B cell (primary cell): ENCODE measurements around the gene EP400. TPM values are rescaled to one million over a fixed set of nuclear protein-coding genes. Genes with fewer than 3 reads are reported as not detected.

Experiments used
- ATAC-seq: fragments of 200-7000 bp; cut with Tn5 transposase; one replicate; pipeline ENCODE4 v1.10.0; 2021; ENCODE audit warnings: low read depth, mild to moderate bottlenecking, moderate number of reproducible peaks, moderate library complexity
- CTCF ChIA-PET: fragments of 350-600 bp; sonication (Branson Sonifier 250); formaldehyde crosslinking; loops from one replicate; lab custom pipeline; 2021; ENCODE audit warnings: antibody characterized with exemption, inconsistent platforms; lab: Charles Lee
- POLR2A ChIA-PET: fragments of 350-600 bp; sonication (Branson Sonifier 250); formaldehyde crosslinking; loops from one replicate; lab custom pipeline; 2021; ENCODE audit warnings: antibody characterized with exemption; lab: Charles Lee
- DNase-seq: peaks from one replicate; pipeline ENCODE4 v3.0.0; 2013
- H2AFZ ChIP-seq: 2 replicates; pipeline ENCODE4 v1.6.1; 2012; ENCODE audit warnings: mild to moderate bottlenecking, low read depth, low read length; ENCODE audit not compliant: insufficient read depth, poor library complexity, severe bottlenecking
- H3K27ac ChIP-seq, 2 donors: 1 replicate in 1 of 2; 2 replicates in 1 of 2; pipeline ENCODE4 v1.5.1; 2012 to 2013; ENCODE audit warnings: low read length in 2 of 2, mild to moderate bottlenecking in 2 of 2, moderate library complexity in 1 of 2
- H3K27me3 ChIP-seq, 4 experiments: fragments of 200-600 bp in 1 of 4; sonication (generic) in 1 of 4; replicated peaks in 1 of 4; 1 replicate in 2 of 4; 2 replicates in 2 of 4; pipeline versions ENCODE4 v1.6.1 to v1.7.0; 2013 to 2016; ENCODE audit warnings: low read length in 3 of 4, mild to moderate bottlenecking in 2 of 4, mixed read lengths in 1 of 4, moderate library complexity in 1 of 4; ENCODE audit not compliant: insufficient read depth in 4 of 4, control insufficient read depth in 3 of 4; ENCODE audit errors: control extremely low read depth in 1 of 4
- H3K36me3 ChIP-seq, 2 experiments: replicated peaks in 1 of 2; 1 replicate in 1 of 2; 2 replicates in 1 of 2; pipeline versions ENCODE4 v1.6.1 to v1.7.1; 2013; ENCODE audit warnings: low read length in 1 of 2; ENCODE audit not compliant: insufficient read depth in 2 of 2, control insufficient read depth in 1 of 2; ENCODE audit errors: control extremely low read depth in 1 of 2, extremely low read depth in 1 of 2
- H3K4me1 ChIP-seq, 2 donors: fragments of 200-600 bp in 1 of 2; sonication (generic) in 1 of 2; 1 replicate in 1 of 2; 2 replicates in 1 of 2; pipeline versions ENCODE4 v1.5.1 to v1.6.1; 2013 to 2017; ENCODE audit warnings: low read length in 2 of 2; ENCODE audit not compliant: control insufficient read depth in 2 of 2, insufficient read depth in 2 of 2
- H3K4me2 ChIP-seq: replicated peaks from 2 replicates; pipeline ENCODE3; 2012; ENCODE audit warnings: mild to moderate bottlenecking, low read depth, low read length; ENCODE audit not compliant: poor library complexity, severe bottlenecking
- H3K4me3 ChIP-seq, 5 experiments: fragments of 200-600 bp in 1 of 5; sonication (generic) in 1 of 5; 1 replicate in 3 of 5; 2 replicates in 2 of 5; pipeline versions ENCODE4 v1.5.1 to v1.7.0; 2011 to 2016; ENCODE audit warnings: low read length in 4 of 5, mild to moderate bottlenecking in 4 of 5, low read depth in 2 of 5, control low read depth in 1 of 5, moderate library complexity in 1 of 5; ENCODE audit not compliant: insufficient read depth in 1 of 5; ENCODE audit errors: control extremely low read depth in 1 of 5, extremely low read depth in 1 of 5
- H3K79me2 ChIP-seq: fragments of 200-600 bp; sonication (generic); one replicate; pipeline ENCODE4 v1.6.0; 2016; ENCODE audit warnings: low read length; ENCODE audit not compliant: control insufficient read depth, insufficient read depth
- H3K9ac ChIP-seq: fragments of 200-600 bp; sonication (generic); 2 replicates; pipeline ENCODE4 v1.6.1; 2017; ENCODE audit warnings: mild to moderate bottlenecking, low read length, moderate library complexity
- H3K9me3 ChIP-seq, 3 donors: one replicate each; pipeline versions ENCODE4 v1.6.1 to v1.7.1; 2013; ENCODE audit warnings: low read length in 2 of 3; ENCODE audit not compliant: control insufficient read depth in 2 of 3, insufficient read depth in 1 of 3; ENCODE audit errors: control extremely low read depth in 1 of 3
- H4K20me1 ChIP-seq: 2 replicates; pipeline ENCODE4 v1.6.0; 2012; ENCODE audit warnings: mild to moderate bottlenecking, low read length; ENCODE audit not compliant: insufficient read depth, control insufficient read depth, poor library complexity, severe bottlenecking
- H3K27ac Mint-ChIP-seq: one replicate; pipeline ENCODE4 v1.8.0; 2021; ENCODE audit warnings: mixed read lengths
- H3K27me3 Mint-ChIP-seq: one replicate; pipeline ENCODE4 v1.8.0; 2021; ENCODE audit warnings: mixed read lengths
- H3K4me1 Mint-ChIP-seq: one replicate; pipeline ENCODE4 v1.8.0; 2021; ENCODE audit warnings: mixed read lengths
- H3K4me3 Mint-ChIP-seq: one replicate; pipeline ENCODE4 v1.8.0; 2021; ENCODE audit warnings: mixed read lengths
- H3K9me3 Mint-ChIP-seq: one replicate; pipeline ENCODE4 v1.8.0; 2022; ENCODE audit warnings: mixed read lengths; ENCODE audit not compliant: insufficient read depth
- EZH2 ChIP-seq: IDR thresholded peaks from 2 replicates; pipeline ENCODE4 v1.6.1; 2012; ENCODE audit warnings: borderline replicate concordance, low read depth, mild to moderate bottlenecking, moderate library complexity, low read length; ENCODE audit not compliant: insufficient read depth, poor library complexity, severe bottlenecking
- WGBS: methylation state at CpG from one replicate; pipeline ENCODE4 v1.1.5; 2013; ENCODE audit warnings: missing lambda C conversion rate; ENCODE audit not compliant: insufficient coverage; 5-methylcytosine and 5-hydroxymethylcytosine counted together
- intact Hi-C: fragments of 100-400 bp; cut with micrococcal nuclease; formaldehyde crosslinking; loops from one replicate; pipeline ENCODE4 v1.10.0; 2022
- polyA plus RNA-seq: library from polyadenylated mRNA; depleted of rRNA; stranded (reverse); fragments of >200 nt; gene quantifications from 2 replicates; pipeline ENCODE4 v1.2.3, GENCODE V29; 2012
- total RNA-seq, 2 donors: library from RNA; stranded (reverse); fragments of 120-200 nt in 1 of 2; gene quantifications; 1 replicate in 1 of 2; 2 replicates in 1 of 2; pipeline versions ENCODE4 v1.2.3 to v1.2.4, GENCODE V29; 2013 to 2022
- TF ChIP-seq, protein P1 (sequence below): fragments of 200-600 bp; IDR thresholded peaks from one replicate; pipeline ENCODE4 v1.8.0; 2022; ENCODE audit warnings: antibody characterized with exemption, mild to moderate bottlenecking

The EP400 gene
- total and polyA plus RNA-seq, 2 donors (not counting 1 experiment from before 2014, with no cell fraction given) = 17.3 to 82.2 TPM

GRCh38 chr12:132027636-132028035 lies 77.9 kb downstream of the EP400 start:
- Histone ChIP-seq H3K27me3 (no peaks in the 10 kb centered on the region), H3K4me1 (no peaks in the 10 kb centered on the region), H2AFZ (no peak overlapping the region), H3K36me3 (peaks cover 5 to 90% of the 10 kb centered on the region in 2 experiments), H4K20me1 (no peaks in the 10 kb centered on the region), H3K27ac (no peak overlapping the region), H3K4me3 (no peak overlapping the region), H3K4me2 (no peak overlapping the region), H3K79me2 (peaks cover 6% of the 10 kb centered on the region), H3K9ac (no peak overlapping the region), H3K9me3 (no peaks in the 10 kb centered on the region)
- Mint-ChIP-seq H3K4me1 (no peaks in the 10 kb centered on the region), H3K4me3 (no peak overlapping the region), H3K27ac (no peak overlapping the region), H3K9me3 (no peaks in the 10 kb centered on the region), H3K27me3 (no peaks in the 10 kb centered on the region)
- DNase-seq (no peak), ATAC-seq (no peak)
- 100% methylated on average over 2 of the region's 6 CpGs for WGBS
- intact Hi-C loops = no loop called here
- POLR2A ChIA-PET = no interaction called here
- CTCF ChIA-PET = no interaction called here
- no peak for TF ChIP-seq EZH2
- TF ChIP-seq, protein P1, sequence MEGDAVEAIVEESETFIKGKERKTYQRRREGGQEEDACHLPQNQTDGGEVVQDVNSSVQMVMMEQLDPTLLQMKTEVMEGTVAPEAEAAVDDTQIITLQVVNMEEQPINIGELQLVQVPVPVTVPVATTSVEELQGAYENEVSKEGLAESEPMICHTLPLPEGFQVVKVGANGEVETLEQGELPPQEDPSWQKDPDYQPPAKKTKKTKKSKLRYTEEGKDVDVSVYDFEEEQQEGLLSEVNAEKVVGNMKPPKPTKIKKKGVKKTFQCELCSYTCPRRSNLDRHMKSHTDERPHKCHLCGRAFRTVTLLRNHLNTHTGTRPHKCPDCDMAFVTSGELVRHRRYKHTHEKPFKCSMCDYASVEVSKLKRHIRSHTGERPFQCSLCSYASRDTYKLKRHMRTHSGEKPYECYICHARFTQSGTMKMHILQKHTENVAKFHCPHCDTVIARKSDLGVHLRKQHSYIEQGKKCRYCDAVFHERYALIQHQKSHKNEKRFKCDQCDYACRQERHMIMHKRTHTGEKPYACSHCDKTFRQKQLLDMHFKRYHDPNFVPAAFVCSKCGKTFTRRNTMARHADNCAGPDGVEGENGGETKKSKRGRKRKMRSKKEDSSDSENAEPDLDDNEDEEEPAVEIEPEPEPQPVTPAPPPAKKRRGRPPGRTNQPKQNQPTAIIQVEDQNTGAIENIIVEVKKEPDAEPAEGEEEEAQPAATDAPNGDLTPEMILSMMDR = no peak

DNA sequence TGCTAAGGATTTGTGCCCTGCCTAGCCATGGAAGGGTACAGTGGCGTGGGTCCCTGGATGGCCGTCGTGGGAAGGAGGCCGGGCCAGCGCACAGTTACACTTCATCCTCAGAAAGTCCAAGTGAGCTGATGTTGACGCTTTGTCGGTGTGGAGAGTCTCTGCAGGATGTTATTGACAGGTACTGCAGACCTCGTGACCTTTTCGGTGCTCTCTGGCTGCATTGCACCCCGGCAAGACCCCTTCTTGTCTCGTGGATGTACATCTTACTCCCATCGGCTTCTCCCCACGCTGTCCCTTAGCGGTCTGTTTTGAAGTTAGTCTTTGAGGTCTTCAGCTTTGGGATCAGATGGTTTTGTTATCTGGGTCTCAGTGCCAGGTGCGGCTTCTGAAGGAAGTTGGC lies 78.4 kb downstream of the EP400 start:
- Histone ChIP-seq H3K4me1 (no peaks in the 10 kb centered on the region), H3K79me2 (peaks cover 6% of the 10 kb centered on the region), H3K36me3 (peaks cover 5 to 90% of the 10 kb centered on the region in 2 experiments), H4K20me1 (no peaks in the 10 kb centered on the region), H3K4me2 (no peak overlapping the region), H3K4me3 (no peak overlapping the region), H2AFZ (no peak overlapping the region), H3K9ac (no peak overlapping the region), H3K27me3 (no peaks in the 10 kb centered on the region), H3K9me3 (no peaks in the 10 kb centered on the region), H3K27ac (no peak overlapping the region)
- ChIA-PET CTCF (no interaction called here), POLR2A (no interaction called here)
- Mint-ChIP-seq H3K27ac (no peak overlapping the region), H3K9me3 (no peaks in the 10 kb centered on the region), H3K27me3 (no peaks in the 10 kb centered on the region), H3K4me3 (no peak overlapping the region), H3K4me1 (no peaks in the 10 kb centered on the region)
- no peak for TF ChIP-seq EZH2
- TF ChIP-seq, protein P1 = no peak
- WGBS = 96% methylated on average over 15 of the region's 15 CpGs
- no peak for DNase-seq
- ATAC-seq = no peak
- intact Hi-C loops = no loop called here
